Measurements from ENCODE around the gene TUBA4A. TPM values are rescaled to one million over a fixed set of nuclear protein-coding genes. Genes with fewer than 3 reads are reported as not detected.

Gene TUBA4A
- total RNA-seq, 2 experiments from 2014 or later = 96.0 to 186 TPM

DNA sequence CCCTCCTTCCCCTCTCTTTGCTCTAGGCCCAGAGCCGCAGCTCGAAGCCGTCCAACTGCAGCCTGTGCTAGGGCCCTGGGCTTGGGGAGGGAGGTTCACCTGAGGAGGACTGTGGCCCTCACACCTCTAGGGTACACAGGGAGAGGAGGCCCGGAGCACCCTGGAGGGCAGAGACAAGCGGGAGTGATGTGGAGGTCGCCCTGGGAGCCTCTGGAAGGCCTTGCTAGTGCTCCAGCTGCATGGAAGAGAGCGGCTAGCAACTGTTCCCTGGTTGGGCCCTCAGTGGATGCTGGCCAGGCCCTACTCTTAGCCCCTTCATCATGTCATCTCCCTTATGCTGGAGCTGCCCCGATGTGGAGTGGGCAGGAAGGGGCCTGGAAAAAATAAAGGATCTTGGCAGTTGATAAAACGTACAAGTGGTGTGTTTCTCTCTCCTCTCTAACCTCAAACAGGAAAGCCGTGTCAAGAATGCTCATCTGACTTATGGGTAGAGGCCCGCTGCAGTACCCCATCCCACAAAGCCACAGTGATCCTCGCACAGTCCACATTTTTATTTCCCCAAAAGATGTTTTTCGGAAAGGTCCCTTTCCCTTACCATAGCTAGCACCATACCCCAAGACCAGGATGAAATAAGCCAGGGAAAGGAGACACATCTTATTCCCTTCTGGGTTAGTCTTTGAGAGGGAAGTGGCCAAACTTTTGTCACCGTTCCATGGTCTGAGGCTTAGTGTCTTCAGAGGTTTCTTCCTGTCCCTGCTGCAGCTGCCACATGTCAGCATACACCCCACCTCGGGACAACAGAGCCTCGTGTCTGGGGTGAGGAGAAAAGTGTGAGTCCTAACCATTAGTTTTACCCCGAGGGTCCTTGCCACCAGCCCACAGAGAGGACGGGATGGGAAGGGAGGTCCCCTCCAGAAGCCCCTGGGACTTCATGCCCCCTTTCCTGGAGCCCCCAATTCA is 44.2 kb downstream of the TUBA4A start:
- Histone ChIP-seq H3K9me2 (ENCODE audit: insufficient read depth, low read length) (no peaks in the 10 kb centered on the region), H3K27ac (ENCODE audit: low read depth, low read length, poor library complexity, severe bottlenecking) (no peak overlapping the region), H3K4me1 (ENCODE audit: insufficient read depth, low read length, poor library complexity, severe bottlenecking) (peaks cover 17% of the 10 kb centered on the region), H3K79me2 (ENCODE audit: insufficient read depth, low read depth, low read length) (peaks cover 4% of the 10 kb centered on the region; the same call in 1 of the 2 replicates), H3K4me2 (ENCODE audit: low read length) (no peak overlapping the region), H4K20me1 (ENCODE audit: insufficient read depth, low read length) (no peaks in the 10 kb centered on the region), H3K36me3 (ENCODE audit: insufficient read depth, low read length) (peaks cover 46% of the 10 kb centered on the region), H2AFZ (ENCODE audit: low read length) (no peak overlapping the region), H3K4me3 (ENCODE audit: low read depth, low read length, poor library complexity, severe bottlenecking) (no peak overlapping the region), H3K9me3 (ENCODE audit: low read length) (peaks cover 7% of the 10 kb centered on the region; the same call in 1 of the 2 replicates)
- no peak for DNase-seq (ENCODE audit: low spot score)
- TF ChIP-seq, protein P1, sequence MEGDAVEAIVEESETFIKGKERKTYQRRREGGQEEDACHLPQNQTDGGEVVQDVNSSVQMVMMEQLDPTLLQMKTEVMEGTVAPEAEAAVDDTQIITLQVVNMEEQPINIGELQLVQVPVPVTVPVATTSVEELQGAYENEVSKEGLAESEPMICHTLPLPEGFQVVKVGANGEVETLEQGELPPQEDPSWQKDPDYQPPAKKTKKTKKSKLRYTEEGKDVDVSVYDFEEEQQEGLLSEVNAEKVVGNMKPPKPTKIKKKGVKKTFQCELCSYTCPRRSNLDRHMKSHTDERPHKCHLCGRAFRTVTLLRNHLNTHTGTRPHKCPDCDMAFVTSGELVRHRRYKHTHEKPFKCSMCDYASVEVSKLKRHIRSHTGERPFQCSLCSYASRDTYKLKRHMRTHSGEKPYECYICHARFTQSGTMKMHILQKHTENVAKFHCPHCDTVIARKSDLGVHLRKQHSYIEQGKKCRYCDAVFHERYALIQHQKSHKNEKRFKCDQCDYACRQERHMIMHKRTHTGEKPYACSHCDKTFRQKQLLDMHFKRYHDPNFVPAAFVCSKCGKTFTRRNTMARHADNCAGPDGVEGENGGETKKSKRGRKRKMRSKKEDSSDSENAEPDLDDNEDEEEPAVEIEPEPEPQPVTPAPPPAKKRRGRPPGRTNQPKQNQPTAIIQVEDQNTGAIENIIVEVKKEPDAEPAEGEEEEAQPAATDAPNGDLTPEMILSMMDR (conservative IDR thresholded peaks at IDR 0.05; ENCODE audit: low read length) = no peak
- TF ChIP-seq EZH2phosphoT487 (IDR thresholded peaks at IDR 0.05; ENCODE audit: borderline replicate concordance, low read depth, low read length) = no peak
- intact Hi-C loops (cut with micrococcal nuclease; ENCODE audit: unreplicated experiment) = no loop called here
- no TSS peak for BruUV-seq (replicated peaks)
- ChIA-PET CTCF (ENCODE audit: unreplicated experiment) (no interaction called here), POLR2A (no interaction called here)

DNA sequence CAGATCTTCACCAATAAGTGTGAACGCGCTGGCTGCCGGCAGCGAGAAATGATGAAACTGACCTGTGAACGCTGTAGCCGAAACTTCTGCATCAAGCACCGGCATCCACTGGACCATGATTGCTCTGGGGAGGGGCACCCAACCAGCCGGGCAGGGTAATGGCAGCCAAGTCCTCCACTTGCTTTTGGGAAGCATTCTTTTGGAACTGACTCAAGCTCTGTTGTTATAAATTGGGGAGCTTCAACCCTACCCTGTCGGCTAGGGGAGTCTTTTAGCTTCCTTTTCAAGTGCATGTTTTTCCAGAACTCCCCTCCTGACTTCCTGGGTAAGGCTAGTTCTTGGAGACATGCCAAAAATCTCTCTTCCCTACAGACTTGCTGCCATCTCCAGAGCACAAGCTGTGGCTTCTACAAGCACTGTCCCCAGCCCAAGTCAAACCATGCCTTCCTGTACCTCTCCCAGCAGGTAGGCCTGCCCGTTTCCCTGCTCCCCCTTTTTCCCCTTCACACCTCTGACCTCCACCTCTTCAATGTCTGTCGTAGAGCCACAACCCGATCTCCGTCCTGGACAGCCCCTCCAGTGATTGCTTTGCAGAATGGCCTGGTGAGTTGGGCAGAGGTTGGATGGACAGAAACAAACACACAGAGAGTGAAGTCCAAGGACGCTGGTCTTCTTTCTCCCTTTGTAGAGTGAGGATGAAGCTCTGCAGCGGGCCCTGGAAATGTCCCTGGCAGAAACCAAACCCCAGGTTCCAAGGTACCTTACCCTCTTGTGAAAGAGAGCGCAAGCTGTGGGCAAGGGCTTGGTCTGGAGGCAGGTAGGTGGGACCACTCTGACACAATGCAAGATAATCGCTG is 45.6 kb downstream of the TUBA4A start:
- Histone ChIP-seq H3K4me1 (ENCODE audit: insufficient read depth, low read length, poor library complexity, severe bottlenecking) (peaks cover 17% of the 10 kb centered on the region), H3K27ac (ENCODE audit: low read depth, low read length, poor library complexity, severe bottlenecking) (no peak overlapping the region), H3K79me2 (ENCODE audit: insufficient read depth, low read depth, low read length) (peaks cover 4% of the 10 kb centered on the region; the same call in 1 of the 2 replicates), H2AFZ (ENCODE audit: low read length) (no peak overlapping the region), H3K4me2 (ENCODE audit: low read length) (peak overlapping the region; percentile 93), H3K36me3 (ENCODE audit: insufficient read depth, low read length) (peaks cover 44% of the 10 kb centered on the region), H4K20me1 (ENCODE audit: insufficient read depth, low read length) (no peaks in the 10 kb centered on the region), H3K9me3 (ENCODE audit: low read length) (peaks cover 8% of the 10 kb centered on the region; the same call in 1 of the 2 replicates), H3K4me3 (ENCODE audit: low read depth, low read length, poor library complexity, severe bottlenecking) (peak overlapping the region; percentile 69), H3K9me2 (ENCODE audit: insufficient read depth, low read length) (no peaks in the 10 kb centered on the region)
- no peak for DNase-seq (ENCODE audit: low spot score)
- CTCF ChIA-PET (ENCODE audit: unreplicated experiment) = interaction anchor here (1.0 kb wide), 1 partner anchor 31 kb away, joined by 3 read pairs; the partner anchor contains the start of gene CNPPD1
- TF ChIP-seq, protein P1 (conservative IDR thresholded peaks at IDR 0.05; ENCODE audit: low read length) = no peak
- no peak for TF ChIP-seq EZH2phosphoT487 (IDR thresholded peaks at IDR 0.05; ENCODE audit: borderline replicate concordance, low read depth, low read length)
- POLR2A ChIA-PET = interaction anchor here (0.6 to 1.4 kb wide), 3 partner anchors 19 to 38 kb away, joined by 3 to 6 read pairs (median 3); partner anchors contain the start of gene CNPPD1
- intact Hi-C loops (cut with micrococcal nuclease; ENCODE audit: unreplicated experiment) = loop anchor here (1.0 kb wide), 1 partner anchor 37 kb away; the partner anchor contains the start of genes GLB1L and STK16
- no TSS peak for BruUV-seq (replicated peaks)

Measured in OCI-LY7 (cell line).